ENCODE data around the gene TBX10. TPM values are rescaled to one million over a fixed set of nuclear protein-coding genes. Genes with fewer than 3 reads are reported as not detected.
"Not testable (repeated sequence)": the region's sequence is repeated elsewhere in the genome, so short reads cannot be mapped to it uniquely, and the experiment has no call there.

Gene TBX10
- total RNA-seq, 2 experiments from 2014 or later, result not detected

- DNase-seq (no peak), ATAC-seq (no peak)
- Mint-ChIP-seq H3K4me1 (ENCODE audit: low read depth) (peaks cover 8% of the 10 kb centered on the region), H3K27ac (no peak overlapping the region), H3K9me3 (ENCODE audit: insufficient read depth) (no peaks in the 10 kb centered on the region), H3K4me3 (no peak overlapping the region), H3K27me3 (ENCODE audit: low read depth) (no peaks in the 10 kb centered on the region), H3K36me3 (ENCODE audit: low read depth) (no peaks in the 10 kb centered on the region)
- ChIA-PET CTCF (interaction anchor here (2.2 to 6.8 kb wide), 2 partner anchors 14 to 32 kb away, joined by 11 to 81 read pairs; partner anchors contain the start of genes ACY3 and NUDT8), POLR2A (no interaction called here)
These were observed 22.7 kb upstream of the TBX10 start for GRCh38 chr11:67662142-67662834.

- H3K36me3 Mint-ChIP-seq (ENCODE audit: low read depth); H3K27me3 Mint-ChIP-seq (ENCODE audit: low read depth); H3K4me1 Mint-ChIP-seq (ENCODE audit: low read depth); ATAC-seq; H3K4me3 Mint-ChIP-seq; DNase-seq; POLR2A ChIA-PET; H3K27ac Mint-ChIP-seq; H3K9me3 Mint-ChIP-seq (ENCODE audit: insufficient read depth): not testable (repeated sequence)
- CTCF ChIA-PET, result interaction anchor here (6.8 kb wide), 1 partner anchor 13 kb away, joined by 81 read pairs; the partner anchor contains the start of gene ACY3
These were observed 21.2 kb upstream of the TBX10 start for GRCh38 chr11:67660752-67661151.

- H3K27ac Mint-ChIP-seq; H3K4me1 Mint-ChIP-seq (ENCODE audit: low read depth); H3K27me3 Mint-ChIP-seq (ENCODE audit: low read depth); H3K36me3 Mint-ChIP-seq (ENCODE audit: low read depth); H3K4me3 Mint-ChIP-seq; H3K9me3 Mint-ChIP-seq (ENCODE audit: insufficient read depth); DNase-seq; ATAC-seq: not testable (repeated sequence)
- POLR2A ChIA-PET, result interaction anchor here (1.0 kb wide), 1 partner anchor 45 kb away, joined by 3 read pairs; no protein-coding TSS in a partner anchor
- CTCF ChIA-PET, result interaction anchor here (0.7 to 6.8 kb wide), 9 partner anchors 12 to 90 kb away, joined by 3 to 81 read pairs (median 5); partner anchors contain the start of genes ACY3 and NUDT8
These were observed 20.1 kb upstream of the TBX10 start for GRCh38 chr11:67659651-67660165.

GRCh38 chr11:67657300-67657699 is 17.7 kb upstream of the TBX10 start:
- no peak overlapping the region for H3K27ac Mint-ChIP-seq
- ChIA-PET POLR2A (interaction anchor here (0.9 to 1.0 kb wide), 2 partner anchors 11 to 27 kb away, joined by 3 read pairs; partner anchors contain the start of gene NUDT8), CTCF (interaction anchor here (1.4 to 6.8 kb wide), 4 partner anchors 9 to 43 kb away, joined by 3 to 81 read pairs (median 35); partner anchors contain the start of genes ACY3 and NUDT8)
- H3K4me1 Mint-ChIP-seq (ENCODE audit: low read depth), result peaks cover 8% of the 10 kb centered on the region
- no peak overlapping the region for H3K4me3 Mint-ChIP-seq
- H3K27me3 Mint-ChIP-seq (ENCODE audit: low read depth), result no peaks in the 10 kb centered on the region
- peaks cover 6% of the 10 kb centered on the region for H3K9me3 Mint-ChIP-seq (ENCODE audit: insufficient read depth)
- H3K36me3 Mint-ChIP-seq (ENCODE audit: low read depth), result peaks cover 6% of the 10 kb centered on the region
- DNase-seq, result no peak
- ATAC-seq, result no peak

- peaks cover 6% of the 10 kb centered on the region for H3K9me3 Mint-ChIP-seq (ENCODE audit: insufficient read depth)
- CTCF ChIA-PET, result interaction anchor here (1.4 to 3.7 kb wide), 4 partner anchors 16 to 42 kb away, joined by 3 to 63 read pairs (median 9); partner anchors contain the start of gene NUDT8
- ATAC-seq, result no peak
- H3K27ac Mint-ChIP-seq, result no peak overlapping the region
- H3K4me1 Mint-ChIP-seq (ENCODE audit: low read depth), result peaks cover 8% of the 10 kb centered on the region
- H3K27me3 Mint-ChIP-seq (ENCODE audit: low read depth), result no peaks in the 10 kb centered on the region
- H3K36me3 Mint-ChIP-seq (ENCODE audit: low read depth), result peaks cover 6% of the 10 kb centered on the region
- DNase-seq, result no peak
- POLR2A ChIA-PET, result interaction anchor here (0.7 kb wide), 1 partner anchor 235 kb away, joined by 3 read pairs; no protein-coding TSS in a partner anchor
- no peak overlapping the region for H3K4me3 Mint-ChIP-seq
These were observed 16.8 kb upstream of the TBX10 start for GRCh38 chr11:67656278-67656922.

- peaks cover 6% of the 10 kb centered on the region for H3K9me3 Mint-ChIP-seq (ENCODE audit: insufficient read depth)
- ChIA-PET POLR2A (no interaction called here), CTCF (interaction anchor here (1.0 to 2.1 kb wide), 2 partner anchors 24 to 40 kb away, joined by 3 to 11 read pairs; partner anchors contain the start of gene NUDT8)
- DNase-seq, result no peak
- H3K36me3 Mint-ChIP-seq (ENCODE audit: low read depth), result peaks cover 8% of the 10 kb centered on the region
- no peaks in the 10 kb centered on the region for H3K27me3 Mint-ChIP-seq (ENCODE audit: low read depth)
- no peak overlapping the region for H3K27ac Mint-ChIP-seq
- peaks cover 26% of the 10 kb centered on the region for H3K4me1 Mint-ChIP-seq (ENCODE audit: low read depth)
- H3K4me3 Mint-ChIP-seq, result no peak overlapping the region
- ATAC-seq, result no peak
These were observed 14.7 kb upstream of the TBX10 start for GRCh38 chr11:67654225-67654624.

- ChIA-PET CTCF (interaction anchor here (2.8 kb wide), 1 partner anchor 23 kb away, joined by 22 read pairs; the partner anchor contains the start of gene NUDT8), POLR2A (no interaction called here)
- DNase-seq (no peak), ATAC-seq (no peak)
- peaks cover 29% of the 10 kb centered on the region for H3K4me1 Mint-ChIP-seq (ENCODE audit: low read depth)
- H3K9me3 Mint-ChIP-seq (ENCODE audit: insufficient read depth), result peaks cover 6% of the 10 kb centered on the region
- H3K4me3 Mint-ChIP-seq, result no peak overlapping the region
- H3K27me3 Mint-ChIP-seq (ENCODE audit: low read depth), result no peaks in the 10 kb centered on the region
- H3K27ac Mint-ChIP-seq, result no peak overlapping the region
- H3K36me3 Mint-ChIP-seq (ENCODE audit: low read depth), result peaks cover 8% of the 10 kb centered on the region
These were observed 13.6 kb upstream of the TBX10 start for GRCh38 chr11:67652965-67653845.

GRCh38 chr11:67651976-67652781 is 12.6 kb upstream of the TBX10 start:
- Mint-ChIP-seq H3K4me1 (ENCODE audit: low read depth) (peaks cover 38% of the 10 kb centered on the region), H3K4me3 (no peak overlapping the region), H3K27me3 (ENCODE audit: low read depth) (no peaks in the 10 kb centered on the region), H3K36me3 (ENCODE audit: low read depth) (peaks cover 8% of the 10 kb centered on the region), H3K27ac (no peak overlapping the region), H3K9me3 (ENCODE audit: insufficient read depth) (peaks cover 6% of the 10 kb centered on the region)
- CTCF ChIA-PET, result interaction anchor here (2.8 to 8.1 kb wide), 2 partner anchors 8 to 22 kb away, joined by 22 to 81 read pairs; partner anchors contain the start of gene NUDT8
- ATAC-seq (no peak), DNase-seq (no peak)
- POLR2A ChIA-PET, result interaction anchor here (0.7 kb wide), 1 partner anchor 215 kb away, joined by 3 read pairs; no protein-coding TSS in a partner anchor

GRCh38 chr11:67649634-67650510 is 10.3 kb upstream of the TBX10 start:
- ATAC-seq (peak; percentile 5), DNase-seq (peak; percentile 51)
- CTCF ChIA-PET, result interaction anchor here (1.1 to 8.3 kb wide), 5 partner anchors 10 to 32 kb away, joined by 3 to 111 read pairs (median 5); partner anchors contain the start of genes NUDT8 and TBX10
- H3K4me3 Mint-ChIP-seq, result peak overlapping the region; percentile 76
- no peaks in the 10 kb centered on the region for H3K27me3 Mint-ChIP-seq (ENCODE audit: low read depth)
- H3K9me3 Mint-ChIP-seq (ENCODE audit: insufficient read depth), result peaks cover 2% of the 10 kb centered on the region
- peak overlapping the region; percentile 95 for H3K27ac Mint-ChIP-seq
- H3K36me3 Mint-ChIP-seq (ENCODE audit: low read depth), result peaks cover 1% of the 10 kb centered on the region
- peaks cover 57% of the 10 kb centered on the region for H3K4me1 Mint-ChIP-seq (ENCODE audit: low read depth)
- POLR2A ChIA-PET, result interaction anchor here (0.9 kb wide), 1 partner anchor 17 kb away, joined by 3 read pairs; no protein-coding TSS in a partner anchor

All from activated CD8-positive, alpha-beta T cell treated with anti-CD3 and anti-CD28 coated beads, Interleukin-2, amount 10 ng/mL, durations not matched to agents 7 days and 5 days (primary cell).